Fibroblast of skin of left quadriceps (primary cell): ENCODE data around the gene TRIM58.

Experiments used
- DNase-seq, 2 experiments: peaks; one replicate each; pipeline ENCODE4 v3.0.0-alpha.2; 2013; ENCODE audit warnings: low read depth in 2 of 2

TRIM58 gene

GRCh38 chr1:247857069-247857984, at the start of gene TRIM58:
Gene TRIM58 (plus strand): TSS chr1:247857187. CDS start chr1:247857247, 60 bp downstream.
- no peak for DNase-seq

DNA sequence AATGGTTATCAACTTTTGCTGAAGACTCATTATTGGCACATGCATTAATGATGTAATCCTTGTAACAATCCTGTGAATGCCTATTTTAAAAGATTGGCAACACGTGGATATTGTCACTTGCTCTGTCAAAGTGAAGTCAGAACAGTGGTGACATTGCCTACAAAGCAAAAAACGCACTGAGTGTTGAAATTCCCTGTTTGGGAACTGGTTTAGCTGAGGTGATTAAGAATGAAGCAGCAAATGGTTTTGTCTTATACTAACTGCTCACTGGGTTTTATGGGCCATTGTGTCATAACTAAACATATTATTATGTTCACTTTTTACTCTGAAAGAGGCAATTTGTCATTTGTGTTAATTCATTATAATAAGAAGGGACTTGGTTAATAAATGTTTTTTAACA, 44.4 kb upstream of the TRIM58 start:
- DNase-seq: no peak

GRCh38 chr1:247822060-247822459, 34.9 kb upstream of the TRIM58 start:
- no peak for DNase-seq

GRCh38 chr1:247824023-247824422, 33.0 kb upstream of the TRIM58 start, which contains the start of gene OR14A16:
Gene OR14A16 (minus strand): TSS chr1:247824119. CDS start chr1:247815729, 8,390 bp downstream.
- DNase-seq: no peak

DNA sequence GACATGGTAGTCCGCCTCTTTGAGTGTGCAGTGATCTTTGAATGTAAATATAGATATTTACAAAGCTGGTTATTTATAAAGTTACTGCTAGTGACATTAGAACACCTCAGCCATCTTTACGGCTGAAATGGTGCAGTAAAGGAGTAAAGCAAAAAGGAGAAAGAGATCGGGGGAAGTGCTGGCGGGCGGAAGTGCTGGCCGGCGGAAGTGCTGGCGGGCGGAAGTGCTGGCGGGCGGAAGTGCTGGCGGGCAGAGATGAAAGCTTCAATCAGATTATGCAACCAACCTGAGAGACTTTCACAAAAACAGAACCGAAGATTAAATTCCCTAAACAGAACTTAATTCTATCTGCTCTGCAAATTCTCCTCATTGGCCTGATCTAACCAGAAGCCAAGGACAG, 31.6 kb upstream of the TRIM58 start:
- no peak for DNase-seq

DNA sequence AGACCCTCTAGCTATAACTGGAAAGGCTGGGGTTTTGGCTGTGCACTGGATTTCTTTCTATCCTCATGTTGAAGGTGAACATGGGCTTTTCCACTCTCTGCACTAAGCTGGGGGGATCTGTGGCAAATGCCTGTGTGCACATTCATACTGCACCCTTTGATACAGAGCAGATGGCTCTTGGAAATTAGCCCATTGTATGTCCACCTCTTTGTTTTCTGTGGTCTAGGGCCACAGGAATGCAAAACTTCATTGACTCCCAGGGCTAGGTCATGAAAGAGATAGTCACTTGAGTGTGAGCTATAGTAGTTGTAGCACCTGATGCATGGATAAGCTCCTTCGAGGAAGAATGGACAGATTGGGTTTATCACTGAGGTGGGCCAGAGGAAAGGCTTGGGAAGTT, 27.3 kb upstream of the TRIM58 start:
- DNase-seq: no peak

GRCh38 chr1:247833601-247834000, 23.4 kb upstream of the TRIM58 start:
- DNase-seq: no peak

GRCh38 chr1:247840818-247841217, 16.2 kb upstream of the TRIM58 start:
- DNase-seq: no peak

- no peak for DNase-seq
Observed at GRCh38 chr1:247841796-247842195, 15.2 kb upstream of the TRIM58 start, which contains the start of gene OR11L1. Gene OR11L1 (minus strand): TSS chr1:247841896. CDS start chr1:247841896, 0 bp downstream.

DNA sequence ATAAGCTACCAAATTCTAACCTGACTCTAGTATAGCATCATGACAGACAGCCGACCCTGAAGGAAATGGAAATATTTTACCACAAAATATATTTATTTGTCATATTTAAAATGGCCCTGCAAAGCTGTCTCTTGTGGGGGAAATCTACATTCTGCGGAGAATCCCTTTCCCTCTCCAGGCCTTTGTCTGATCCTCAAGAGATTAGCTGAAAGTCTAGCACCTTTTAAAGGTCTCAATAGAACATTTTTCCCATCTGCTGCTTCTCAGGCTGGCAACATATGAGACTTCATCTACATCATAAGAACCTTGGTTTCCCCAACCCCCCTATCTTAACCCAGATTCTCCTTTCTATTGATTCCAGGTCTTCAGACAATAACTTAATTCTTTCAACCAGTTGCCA, 13.6 kb upstream of the TRIM58 start:
- no peak for DNase-seq

DNA sequence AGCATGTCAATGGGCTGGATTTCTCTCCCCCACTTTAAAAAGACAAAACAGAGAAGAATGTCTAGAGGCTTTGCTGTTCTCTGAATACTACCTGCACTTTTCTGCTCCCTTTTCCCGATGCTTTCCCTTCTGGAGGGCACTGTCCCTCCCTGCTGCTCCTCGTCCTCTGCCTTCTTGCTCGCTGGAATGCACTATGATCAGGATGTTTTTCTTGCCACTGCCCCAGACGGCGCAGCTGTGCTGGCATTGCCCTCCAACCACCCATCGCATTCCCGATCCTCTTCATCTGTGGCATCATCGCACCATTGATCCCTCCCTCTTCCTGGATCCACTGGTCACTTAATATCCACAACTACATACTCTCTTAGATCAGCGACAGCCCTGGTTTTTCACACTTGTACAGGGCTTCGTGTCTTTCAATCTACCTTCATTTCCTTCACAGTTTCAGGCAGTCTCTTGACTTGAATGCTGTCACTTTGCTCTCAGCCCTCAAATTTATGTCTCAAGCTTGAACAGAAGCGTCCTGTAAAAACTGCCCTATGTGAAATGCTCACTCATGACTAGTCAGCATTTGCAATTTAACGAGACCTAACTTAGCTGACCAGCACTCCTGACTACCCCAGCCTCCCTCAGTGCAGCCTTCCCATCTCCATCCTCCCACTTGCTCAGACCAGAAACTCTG, 11.8 kb upstream of the TRIM58 start:
- no peak for DNase-seq

GRCh38 chr1:247845693-247846017, 11.3 kb upstream of the TRIM58 start:
- no peak for DNase-seq

GRCh38 chr1:247848346-247848745, 8.6 kb upstream of the TRIM58 start:
- DNase-seq: no peak

- no peak for DNase-seq
Observed at GRCh38 chr1:247849616-247850015, 7.4 kb upstream of the TRIM58 start.

GRCh38 chr1:247854899-247855545, 2.0 kb upstream of the TRIM58 start:
- no peak for DNase-seq

- no peak for DNase-seq
Observed at GRCh38 chr1:247855911-247856310, 1.1 kb upstream of the TRIM58 start.

GRCh38 chr1:247857985-247858619, 1.1 kb downstream of the TRIM58 start:
- DNase-seq: no peak

- no peak for DNase-seq
Observed at GRCh38 chr1:247862756-247863155, 5.8 kb downstream of the TRIM58 start.

DNA sequence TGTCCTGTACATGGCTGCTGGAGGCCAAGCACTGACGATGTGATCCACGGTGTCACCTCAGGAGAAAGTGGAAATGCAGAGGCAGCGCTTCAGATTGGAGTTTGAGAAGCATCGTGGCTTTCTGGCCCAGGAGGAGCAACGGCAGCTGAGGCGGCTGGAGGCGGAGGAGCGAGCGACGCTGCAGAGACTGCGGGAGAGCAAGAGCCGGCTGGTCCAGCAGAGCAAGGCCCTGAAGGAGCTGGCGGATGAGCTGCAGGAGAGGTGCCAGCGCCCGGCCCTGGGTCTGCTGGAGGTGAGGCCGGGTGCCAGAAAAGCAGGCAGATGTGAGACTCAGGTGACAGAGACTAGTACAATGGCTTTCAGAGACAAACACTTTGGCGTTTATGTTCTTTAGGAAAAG, 7.7 kb downstream of the TRIM58 start:
- DNase-seq: no peak

- DNase-seq: no peak
Observed at GRCh38 chr1:247865416-247865815, 8.4 kb downstream of the TRIM58 start.

GRCh38 chr1:247883346-247883745, 26.4 kb downstream of the TRIM58 start:
- DNase-seq: no peak
